ACC112 (cell line): Measurements from ENCODE around the gene HIP1R.
"Not testable (repeated sequence)": the region's sequence is repeated elsewhere in the genome, so short reads cannot be mapped to it uniquely, and the experiment has no call there.

Experiments used
- H2AFZ ChIP-seq: fragments of 200-600 bp; sonication (generic); one replicate; pipeline ENCODE4 v1.6.0; 2017; ENCODE audit warnings: antibody characterized with exemption, low read length; ENCODE audit not compliant: unreplicated experiment
- H3K27ac ChIP-seq: fragments of 200-600 bp; sonication (generic); 2 replicates; pipeline ENCODE4 v1.5.1; 2014; ENCODE audit warnings: low read depth, mild to moderate bottlenecking, antibody characterized with exemption, low read length, moderate library complexity
- H3K27me3 ChIP-seq: fragments of 200-600 bp; sonication (generic); 2 replicates; pipeline ENCODE4 v1.6.1; 2014; ENCODE audit warnings: mild to moderate bottlenecking, antibody characterized with exemption, low read length, moderate library complexity, mixed read lengths; ENCODE audit not compliant: insufficient read depth
- H3K36me3 ChIP-seq: fragments of 200-600 bp; sonication (generic); 2 replicates; pipeline ENCODE4 v1.6.1; 2016; ENCODE audit warnings: mild to moderate bottlenecking, antibody characterized with exemption, low read length, moderate library complexity, mixed read lengths; ENCODE audit not compliant: insufficient read depth
- H3K4me1 ChIP-seq: fragments of 200-600 bp; sonication (generic); one replicate; pipeline ENCODE4 v1.6.1; 2016; ENCODE audit warnings: low read length, mixed read lengths; ENCODE audit not compliant: insufficient read depth, unreplicated experiment, control insufficient read depth
- H3K4me3 ChIP-seq: fragments of 200-600 bp; sonication (generic); 2 replicates; pipeline ENCODE4 v1.5.1; 2014; ENCODE audit warnings: mild to moderate bottlenecking, low read depth, low read length
- H3K79me2 ChIP-seq: fragments of 200-600 bp; sonication (generic); one replicate; pipeline ENCODE4 v1.6.0; 2016; ENCODE audit warnings: low read length; ENCODE audit not compliant: control insufficient read depth, unreplicated experiment, insufficient read depth

Gene HIP1R

DNA sequence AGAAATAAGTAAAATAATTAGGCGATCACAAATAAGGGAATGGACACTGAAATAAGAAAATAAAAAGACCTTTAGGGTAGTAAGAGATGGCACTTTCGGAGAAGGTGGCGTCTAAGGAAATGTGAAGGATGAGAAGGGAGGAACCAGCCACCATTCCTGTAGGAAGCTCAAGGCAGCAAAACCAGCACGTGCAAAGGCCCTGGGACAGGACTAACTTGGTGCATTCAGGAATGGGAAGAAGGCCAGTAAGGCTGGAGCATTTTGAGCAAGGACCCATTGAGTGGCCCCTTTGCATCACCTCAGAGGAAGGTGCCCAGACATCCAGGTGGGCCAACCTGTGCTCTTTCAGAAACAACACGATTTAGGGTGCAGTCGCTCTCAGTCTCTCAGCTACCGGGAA, 61.4 kb downstream of the HIP1R start:
- H3K4me3 ChIP-seq = no peak overlapping the region
- H3K27ac ChIP-seq = no peak overlapping the region
- H3K79me2 ChIP-seq = peaks cover 39% of the 10 kb centered on the region
- H3K27me3 ChIP-seq = no peaks in the 10 kb centered on the region
- no peaks in the 10 kb centered on the region for H3K36me3 ChIP-seq
- peaks cover 30% of the 10 kb centered on the region for H3K4me1 ChIP-seq
- H2AFZ ChIP-seq = no peak overlapping the region

DNA sequence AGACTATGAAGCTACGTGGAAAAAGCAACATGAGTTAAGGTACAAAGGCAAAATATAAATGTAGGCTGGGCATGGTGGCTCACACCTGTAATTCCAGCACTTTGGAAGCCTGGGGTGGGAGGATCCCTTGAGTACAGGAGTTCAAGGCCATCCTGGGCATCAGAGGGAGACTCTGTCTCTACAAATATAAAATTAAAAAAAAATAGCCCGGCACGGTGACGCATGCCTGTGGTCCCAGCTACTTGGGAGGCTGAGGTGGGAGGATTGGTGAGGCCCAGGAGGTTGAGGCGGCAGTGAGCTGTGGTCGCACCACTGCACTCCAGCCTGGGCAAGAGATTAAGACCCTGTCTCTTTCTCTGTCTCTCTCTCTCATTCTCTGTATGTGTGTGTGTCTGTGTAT, 64.6 kb downstream of the HIP1R start:
- no peak overlapping the region for H2AFZ ChIP-seq
- peaks cover 9% of the 10 kb centered on the region for H3K79me2 ChIP-seq
- H3K4me3 ChIP-seq = no peak overlapping the region
- no peak overlapping the region for H3K27ac ChIP-seq
- no peaks in the 10 kb centered on the region for H3K27me3 ChIP-seq
- no peaks in the 10 kb centered on the region for H3K36me3 ChIP-seq
- peaks cover 7% of the 10 kb centered on the region for H3K4me1 ChIP-seq

DNA sequence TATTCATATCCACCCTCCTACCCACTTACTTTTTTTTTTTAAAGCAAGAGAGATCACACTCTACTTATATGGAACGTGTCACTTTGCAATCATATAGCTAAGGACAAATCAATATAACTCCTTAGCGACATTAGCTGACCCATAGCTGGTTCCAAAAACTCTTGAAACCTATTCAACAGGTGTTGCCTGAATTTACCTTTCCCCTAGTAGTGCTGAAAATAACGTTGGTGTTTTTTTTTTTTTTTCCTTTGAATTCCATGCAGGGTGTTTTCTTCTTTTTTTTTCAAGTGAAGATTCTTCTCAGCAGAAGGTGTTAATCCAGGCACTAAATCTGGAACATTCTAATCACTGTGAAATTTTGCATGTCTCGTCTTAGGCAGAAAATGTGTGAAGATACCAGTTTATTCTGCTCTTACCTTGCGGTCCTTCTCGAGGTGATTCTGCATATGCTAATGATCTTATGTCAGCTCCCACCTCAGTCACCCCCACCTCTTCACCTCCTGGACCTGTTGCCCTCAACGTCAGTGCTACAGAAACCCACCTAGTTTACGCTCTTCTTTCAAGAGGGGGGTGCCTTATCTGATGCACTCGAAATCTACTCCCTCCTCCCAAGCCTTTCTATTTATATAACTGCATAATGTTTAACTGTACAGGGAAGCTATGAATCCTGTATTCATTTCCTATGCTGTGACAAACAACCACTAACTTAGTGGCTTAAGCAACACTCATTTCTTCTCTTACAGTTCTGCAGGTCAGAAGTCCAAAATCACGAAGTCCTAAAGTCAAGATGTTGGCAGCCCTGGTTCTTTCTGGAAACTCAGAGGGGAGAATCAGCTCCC, 67.8 kb downstream of the HIP1R start:
- Histone ChIP-seq H3K27me3 (no peaks in the 10 kb centered on the region), H3K27ac (no peak overlapping the region), H3K4me3 (no peak overlapping the region), H3K4me1 (peaks cover 6% of the 10 kb centered on the region), H2AFZ (no peak overlapping the region), H3K79me2 (no peaks in the 10 kb centered on the region), H3K36me3 (no peaks in the 10 kb centered on the region)

DNA sequence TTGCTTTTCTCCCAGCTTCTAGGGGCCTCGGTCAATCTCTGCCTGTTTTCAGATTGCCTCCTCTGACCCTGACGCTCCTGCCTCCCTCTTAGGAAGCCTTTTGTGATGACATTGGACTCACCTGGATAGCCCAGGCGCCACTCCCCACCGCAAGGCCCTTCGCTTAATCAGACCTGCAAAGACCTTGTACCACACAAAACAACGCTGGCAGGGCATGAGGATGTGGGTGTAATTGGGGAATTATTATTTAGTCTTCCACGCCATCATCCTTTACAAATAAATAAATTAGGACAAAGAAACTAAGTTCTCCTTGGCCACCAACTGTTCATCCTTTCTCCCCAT, 68.4 kb downstream of the HIP1R start:
- Histone ChIP-seq H3K36me3 (no peaks in the 10 kb centered on the region), H3K4me1 (peaks cover under 1% of the 10 kb centered on the region), H3K27me3 (no peaks in the 10 kb centered on the region), H2AFZ (no peak overlapping the region), H3K27ac (no peak overlapping the region), H3K79me2 (no peaks in the 10 kb centered on the region), H3K4me3 (no peak overlapping the region)

DNA sequence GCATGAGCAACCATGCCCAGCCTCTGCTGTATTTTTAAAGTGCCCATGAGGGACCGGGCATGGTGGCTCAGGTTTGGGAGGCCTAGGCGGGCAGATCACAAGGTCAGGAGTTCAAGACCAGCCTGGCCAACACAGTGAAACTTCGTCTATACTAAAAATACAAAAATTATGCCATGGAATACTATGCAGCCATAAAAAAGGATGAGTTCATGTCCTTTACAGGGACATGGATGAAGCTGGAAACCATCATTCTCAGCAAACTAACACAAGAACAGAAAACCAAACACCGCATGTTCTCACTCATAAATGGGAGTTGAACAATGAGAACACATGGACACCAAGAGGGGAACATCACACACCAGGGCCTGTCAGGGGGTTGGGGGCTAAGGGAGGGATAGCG, 70.0 kb downstream of the HIP1R start:
- not testable (repeated sequence) for H3K27ac ChIP-seq, H3K4me3 ChIP-seq, H2AFZ ChIP-seq, H3K27me3 ChIP-seq, H3K36me3 ChIP-seq, H3K4me1 ChIP-seq, H3K79me2 ChIP-seq

DNA sequence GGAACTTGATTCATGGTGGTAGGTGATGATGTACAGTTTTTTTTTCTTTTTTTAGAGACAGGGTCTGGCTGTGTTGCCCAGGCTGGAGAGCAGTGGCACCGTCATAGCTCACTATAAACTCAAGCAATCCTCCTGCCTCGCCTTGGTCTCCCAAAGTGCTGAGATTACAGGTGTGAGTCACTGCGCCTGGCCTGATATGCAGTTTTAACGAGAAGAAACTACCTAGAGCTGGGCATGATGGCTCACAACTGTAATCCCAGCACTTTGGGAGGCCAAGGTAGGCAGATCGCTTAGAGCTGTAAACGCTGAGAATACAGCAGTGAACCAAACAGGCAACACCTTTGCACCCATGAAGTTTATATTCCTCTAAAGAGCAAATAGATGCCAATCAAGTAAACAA, 73.7 kb downstream of the HIP1R start:
- H3K36me3 ChIP-seq = no peaks in the 10 kb centered on the region
- no peaks in the 10 kb centered on the region for H3K79me2 ChIP-seq
- no peaks in the 10 kb centered on the region for H3K4me1 ChIP-seq
- H2AFZ ChIP-seq = no peak overlapping the region
- no peak overlapping the region for H3K27ac ChIP-seq
- H3K27me3 ChIP-seq = no peaks in the 10 kb centered on the region
- no peak overlapping the region for H3K4me3 ChIP-seq

DNA sequence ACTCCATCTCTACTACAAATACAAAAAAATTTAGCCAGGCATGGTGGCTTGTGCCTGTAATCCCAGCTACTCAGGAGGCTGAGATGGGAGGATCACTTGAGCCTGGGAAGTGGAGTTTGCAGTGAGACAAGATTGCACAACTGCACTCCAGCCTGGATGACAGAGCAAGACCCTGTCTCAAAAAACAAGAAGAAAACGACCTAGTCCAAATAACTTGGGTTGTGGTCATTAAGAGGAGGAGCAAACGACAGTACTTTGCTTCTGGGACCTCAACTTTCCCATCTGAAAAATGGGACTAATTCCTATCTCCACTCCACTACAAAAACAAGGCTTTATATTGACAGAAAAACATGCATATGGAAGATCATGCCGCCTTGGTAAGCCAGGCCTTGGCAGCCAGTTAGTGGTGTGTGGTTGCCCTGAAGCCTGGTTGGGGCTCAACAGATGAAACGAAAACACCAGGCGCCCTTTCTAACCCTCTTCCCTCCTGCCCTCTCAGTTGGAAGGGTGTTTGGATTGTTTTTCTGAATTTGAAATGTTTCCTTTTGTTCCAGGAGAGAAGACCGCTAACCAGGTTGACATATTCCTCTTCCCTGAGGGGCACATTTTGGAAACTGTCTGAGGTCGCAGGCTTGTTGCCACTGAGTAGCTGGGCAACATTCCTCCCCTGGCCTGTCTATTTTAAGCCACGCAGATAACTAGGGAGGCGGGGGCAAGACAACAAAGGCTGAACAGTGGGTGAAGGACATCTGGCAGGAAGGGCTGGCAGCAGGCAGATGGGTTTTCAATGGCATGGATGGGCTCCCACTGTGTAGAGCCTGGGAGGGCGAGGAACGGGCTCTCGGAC, 74.4 kb downstream of the HIP1R start:
- Histone ChIP-seq H3K79me2 (no peaks in the 10 kb centered on the region), H3K27me3 (no peaks in the 10 kb centered on the region), H2AFZ (no peak overlapping the region), H3K27ac (no peak overlapping the region), H3K36me3 (no peaks in the 10 kb centered on the region), H3K4me1 (no peaks in the 10 kb centered on the region), H3K4me3 (no peak overlapping the region)
